Measurements from ENCODE around the gene LRRC8E. TPM values are rescaled to one million over a fixed set of nuclear protein-coding genes. Genes with fewer than 3 reads are reported as not detected.

The LRRC8E gene
- total and polyA plus RNA-seq, 2 of the 8 experiments (the other 6 are each of a cell fraction or from before 2014, with no cell fraction given): 2.7 to 2.9 TPM

GRCh38 chr19:7874076-7874896, 14.0 kb upstream of the LRRC8E start, which contains the start of gene PRR36:
Gene PRR36, minus strand, starts transcription at chr19:7874390. Its CDS starts 701 bp downstream, at chr19:7873689.
- POLR2A ChIA-PET (ENCODE audit: partially characterized antibody): interaction anchor here (0.6 to 2.0 kb wide), 9 partner anchors 9 to 279 kb away, joined by 3 to 9 read pairs (median 4); partner anchors contain the start of gene LRRC8E
- Histone ChIP-seq H3K27me3 (replicated peaks in 1 of 4; ENCODE audit: control insufficient read depth in 3 of 4, extremely low read depth in 1 of 4, insufficient read depth in 3 of 4, low read length in 3 of 4) (peaks cover 0 to 7% (median 5%) of the 10 kb centered on the region in 4 experiments; a peak in 3 of 7 replicates), H3K79me2 (ENCODE audit: control insufficient read depth in 1 of 2, insufficient read depth in 2 of 2, low read length in 2 of 2) (no peaks in the 10 kb centered on the region), H3K9me3 (ENCODE audit: insufficient read depth in 2 of 2, low read depth in 1 of 2, low read length in 1 of 2) (no peaks in the 10 kb centered on the region), H2BK5ac (ENCODE audit: low read depth, low read length) (peak within 1 kb of the TSS; percentile 66; the same call in 1 of the 2 replicates), H3K23me2 (ENCODE audit: low read depth, low read length) (peaks cover 12% of the 10 kb centered on the region), H4K5ac (ENCODE audit: insufficient read length, low read depth, low read length) (peak within 1 kb of the TSS; percentile 85), H3K18ac (ENCODE audit: extremely low read depth, low read length) (peak within 1 kb of the TSS; percentile 93), H3K56ac (replicated peaks; ENCODE audit: insufficient read length, low read depth, low read length) (peak within 1 kb of the TSS; percentile 1), H4K20me1 (replicated peaks in 1 of 2; ENCODE audit: control insufficient read depth in 1 of 2, insufficient read depth in 2 of 2, low read length in 2 of 2) (peaks cover 4% of the 10 kb centered on the region in 2 experiments), H2BK20ac (ENCODE audit: low read length) (no peak within 1 kb of the TSS), H3K23ac (ENCODE audit: insufficient read length) (no peak within 1 kb of the TSS), H2BK15ac (ENCODE audit: low read length) (no peak within 1 kb of the TSS), H3K79me1 (ENCODE audit: low read depth, low read length) (no peaks in the 10 kb centered on the region; the same call in 1 of the 2 replicates), H2BK12ac (ENCODE audit: low read depth, low read length) (peak within 1 kb of the TSS; percentile 27; the same call in 1 of the 2 replicates), H3K4me3 (ENCODE audit: extremely low read depth in 1 of 4, insufficient read depth in 2 of 4, low read depth in 3 of 4, low read length in 4 of 4) (peak within 1 kb of the TSS; percentile 67 to 98 (median 70)), H3K4ac (replicated peaks; ENCODE audit: insufficient read length, low read depth, low read length) (peak within 1 kb of the TSS; percentile 38), H3K36me3 (ENCODE audit: control insufficient read depth in 2 of 4, insufficient read depth in 4 of 4, low read length in 3 of 4) (no peaks in the 10 kb centered on the region), H3K9ac (replicated peaks in 1 of 4; ENCODE audit: extremely low read depth in 1 of 4, low read depth in 3 of 4, low read length in 3 of 4) (peak within 1 kb of the TSS; percentile 54 to 77 (median 62)), H2AFZ (ENCODE audit: low read length) (peak within 1 kb of the TSS; percentile 78; the same call in 1 of the 2 replicates), H2BK120ac (replicated peaks; ENCODE audit: low read depth, low read length) (no peak within 1 kb of the TSS), H3K4me2 (ENCODE audit: insufficient read depth in 1 of 2, low read depth in 2 of 2, low read length in 2 of 2) (peak within 1 kb of the TSS; percentile 89 to 100), H2AK5ac (ENCODE audit: low read depth, low read length) (peak within 1 kb of the TSS; percentile 93; the same call in 1 of the 2 replicates), H3K4me1 (replicated peaks in 1 of 4; ENCODE audit: control insufficient read depth in 3 of 4, insufficient read depth in 4 of 4, low read length in 3 of 4) (peaks cover 0 to 17% (median 12%) of the 10 kb centered on the region in 4 experiments; a peak in 5 of 7 replicates), H4K8ac (ENCODE audit: extremely low read depth, insufficient read depth, low read length) (peak within 1 kb of the TSS; percentile 82), H4K91ac (replicated peaks; ENCODE audit: insufficient read length, low read length) (no peak within 1 kb of the TSS), H3K14ac (ENCODE audit: insufficient read length) (no peak within 1 kb of the TSS), H3K27ac (ENCODE audit: low read depth, low read length) (0 out of 2 replicates have a peak within 1 kb of the TSS, but pooled peaks have one; percentile 46)
- 1% methylated on average over 47 of the region's 88 CpGs; no CpG with 5 or more reads in 1 of the 2 experiments for WGBS, 2 experiments (ENCODE audit: extremely low coverage in 1 of 2, insufficient coverage in 1 of 2, insufficient read length in 1 of 2, insufficient replicate concordance in 2 of 2, low coverage in 1 of 2, low lambda C conversion rate in 2 of 2, missing lambda C conversion rate in 1 of 2)
- no peak for FAIRE-seq
- CTCF ChIA-PET (ENCODE audit: partially characterized antibody): interaction anchor here (0.9 to 3.5 kb wide), 12 partner anchors 8 to 48 kb away, joined by 3 to 17 read pairs (median 4); partner anchors contain the start of genes MAP2K7 and SNAPC2
- peak in 1 of 2 experiments; percentile 93 for DNase-seq (ENCODE audit: low read depth in 1 of 2, low spot score in 2 of 2)
- TF ChIP-seq SP1 (IDR thresholded peaks at IDR 0.05; ENCODE audit: low read depth, low read length): peak; percentile 84
- no peak for TF ChIP-seq CEBPB (IDR thresholded peaks at IDR 0.05; ENCODE audit: low read depth, low read length)
- TF ChIP-seq ATF2 (IDR thresholded peaks at IDR 0.05; ENCODE audit: low read length): peak; percentile 63; the same call in 1 of the 2 replicates
- TF ChIP-seq TAF7 (optimal IDR thresholded peaks at IDR 0.05; ENCODE audit: borderline replicate concordance, low read depth, low read length): no peak
- TF ChIP-seq EGR1 (IDR thresholded peaks at IDR 0.05; ENCODE audit: borderline replicate concordance, low read depth, low read length): no peak
- peak; percentile 68 for TF ChIP-seq CHD2 (IDR thresholded peaks at IDR 0.05; ENCODE audit: low read length)
- TF ChIP-seq POLR2AphosphoS5 (IDR thresholded peaks at IDR 0.05; ENCODE audit: low read depth, low read length): no peak
- no peak for TF ChIP-seq SAP30 (IDR thresholded peaks at IDR 0.05; ENCODE audit: insufficient read depth, insufficient replicate concordance, low read length)
- peak; percentile 52 for TF ChIP-seq ASH2L (IDR thresholded peaks at IDR 0.05; ENCODE audit: low read length)
- TF ChIP-seq YY1 (IDR thresholded peaks at IDR 0.05; ENCODE audit: low read depth, low read length): no peak

Data from H1 (cell line).